Measurements from ENCODE around the gene B3GNT8. TPM values are rescaled to one million over a fixed set of nuclear protein-coding genes. Genes with fewer than 3 reads are reported as not detected.

B3GNT8 gene
- total and polyA plus RNA-seq, 9 of the 15 experiments (the other 6 are each of a cell fraction or from before 2014, with no cell fraction given) = 0.11 to 2.9 (median 0.65) TPM; not detected in 2

DNA sequence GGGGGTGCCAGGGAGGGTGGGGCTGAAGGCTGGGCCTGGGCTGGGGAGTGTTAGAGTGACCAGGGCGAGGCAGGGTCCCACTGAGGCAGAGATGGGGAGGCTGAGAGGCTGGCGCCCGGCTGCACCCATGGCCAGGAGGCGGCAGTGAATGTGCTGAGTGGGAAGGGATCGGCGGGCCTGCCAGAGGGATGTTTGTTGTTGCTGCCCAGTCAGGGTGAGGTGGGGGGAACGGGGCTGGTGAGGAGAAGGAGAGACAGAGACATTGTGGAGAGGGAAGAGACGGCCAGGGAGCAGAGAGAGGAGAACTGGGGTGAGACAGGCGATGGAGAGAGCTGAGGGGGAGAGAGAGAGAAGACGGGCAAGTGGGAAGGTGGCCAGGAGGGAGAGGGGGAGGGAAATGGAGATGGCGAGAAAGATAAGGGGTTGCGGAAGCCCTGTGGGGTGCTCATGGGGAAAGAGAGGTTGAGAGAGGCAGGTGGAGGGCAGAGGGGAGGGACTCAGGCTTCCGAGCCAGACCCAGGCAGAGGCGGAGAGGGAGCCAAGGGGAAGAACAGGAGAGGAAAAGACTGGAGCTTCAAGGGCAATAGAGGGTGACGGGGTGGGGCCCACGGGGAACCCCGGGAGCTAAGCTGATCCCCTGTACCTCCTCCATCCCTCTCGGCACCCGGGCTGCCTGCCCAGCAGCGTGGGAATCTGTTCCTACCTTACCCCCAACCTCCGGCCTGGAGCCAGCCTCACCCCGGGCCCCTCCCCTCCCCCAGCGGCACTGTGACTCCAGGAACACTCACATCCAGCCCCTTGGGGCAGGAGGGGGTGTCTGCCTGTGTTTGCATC, 690 bp upstream of the B3GNT8 start (continued):
- TF ChIP-seq HDAC2 (IDR thresholded peaks at IDR 0.05) = peak; percentile 69; the same call in 1 of the 2 replicates
- TF ChIP-seq, protein P1, sequence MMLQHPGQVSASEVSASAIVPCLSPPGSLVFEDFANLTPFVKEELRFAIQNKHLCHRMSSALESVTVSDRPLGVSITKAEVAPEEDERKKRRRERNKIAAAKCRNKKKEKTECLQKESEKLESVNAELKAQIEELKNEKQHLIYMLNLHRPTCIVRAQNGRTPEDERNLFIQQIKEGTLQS (IDR thresholded peaks at IDR 0.05) = no peak
- TF ChIP-seq, protein P1 (CRISPR knock-in tag; conservative IDR thresholded peaks at IDR 0.05) = no peak
- no peak for TF ChIP-seq PURB (CRISPR knock-in tag; IDR thresholded peaks at IDR 0.05; ENCODE audit: low read depth)
- no peak for TF ChIP-seq ZNF384 (IDR thresholded peaks at IDR 0.05; ENCODE audit: low read depth, low read length)
- peak; percentile 58; the same call in 1 of the 2 replicates for TF ChIP-seq CXXC5 (CRISPR knock-in tag; IDR thresholded peaks at IDR 0.05)
- no peak for TF ChIP-seq HNRNPK (IDR thresholded peaks at IDR 0.05; ENCODE audit: low read depth, low read length, poor library complexity, severe bottlenecking)
- TF ChIP-seq, protein P2, sequence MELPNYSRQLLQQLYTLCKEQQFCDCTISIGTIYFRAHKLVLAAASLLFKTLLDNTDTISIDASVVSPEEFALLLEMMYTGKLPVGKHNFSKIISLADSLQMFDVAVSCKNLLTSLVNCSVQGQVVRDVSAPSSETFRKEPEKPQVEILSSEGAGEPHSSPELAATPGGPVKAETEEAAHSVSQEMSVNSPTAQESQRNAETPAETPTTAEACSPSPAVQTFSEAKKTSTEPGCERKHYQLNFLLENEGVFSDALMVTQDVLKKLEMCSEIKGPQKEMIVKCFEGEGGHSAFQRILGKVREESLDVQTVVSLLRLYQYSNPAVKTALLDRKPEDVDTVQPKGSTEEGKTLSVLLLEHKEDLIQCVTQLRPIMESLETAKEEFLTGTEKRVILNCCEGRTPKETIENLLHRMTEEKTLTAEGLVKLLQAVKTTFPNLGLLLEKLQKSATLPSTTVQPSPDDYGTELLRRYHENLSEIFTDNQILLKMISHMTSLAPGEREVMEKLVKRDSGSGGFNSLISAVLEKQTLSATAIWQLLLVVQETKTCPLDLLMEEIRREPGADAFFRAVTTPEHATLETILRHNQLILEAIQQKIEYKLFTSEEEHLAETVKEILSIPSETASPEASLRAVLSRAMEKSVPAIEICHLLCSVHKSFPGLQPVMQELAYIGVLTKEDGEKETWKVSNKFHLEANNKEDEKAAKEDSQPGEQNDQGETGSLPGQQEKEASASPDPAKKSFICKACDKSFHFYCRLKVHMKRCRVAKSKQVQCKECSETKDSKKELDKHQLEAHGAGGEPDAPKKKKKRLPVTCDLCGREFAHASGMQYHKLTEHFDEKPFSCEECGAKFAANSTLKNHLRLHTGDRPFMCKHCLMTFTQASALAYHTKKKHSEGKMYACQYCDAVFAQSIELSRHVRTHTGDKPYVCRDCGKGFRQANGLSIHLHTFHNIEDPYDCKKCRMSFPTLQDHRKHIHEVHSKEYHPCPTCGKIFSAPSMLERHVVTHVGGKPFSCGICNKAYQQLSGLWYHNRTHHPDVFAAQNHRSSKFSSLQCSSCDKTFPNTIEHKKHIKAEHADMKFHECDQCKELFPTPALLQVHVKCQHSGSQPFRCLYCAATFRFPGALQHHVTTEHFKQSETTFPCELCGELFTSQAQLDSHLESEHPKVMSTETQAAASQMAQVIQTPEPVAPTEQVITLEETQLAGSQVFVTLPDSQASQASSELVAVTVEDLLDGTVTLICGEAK (IDR thresholded peaks at IDR 0.05) = peak; percentile 37; the same call in 1 of the 2 replicates
- TF ChIP-seq, protein P2 (CRISPR knock-in tag; IDR thresholded peaks at IDR 0.05) = no peak
- TF ChIP-seq YBX1 (IDR thresholded peaks at IDR 0.05) = no peak
- no peak for TF ChIP-seq DIDO1 (tag; IDR thresholded peaks at IDR 0.05; ENCODE audit: low read depth)
- TF ChIP-seq PPARD (CRISPR knock-in tag; IDR thresholded peaks at IDR 0.05) = no peak
- TF ChIP-seq, protein P3, sequence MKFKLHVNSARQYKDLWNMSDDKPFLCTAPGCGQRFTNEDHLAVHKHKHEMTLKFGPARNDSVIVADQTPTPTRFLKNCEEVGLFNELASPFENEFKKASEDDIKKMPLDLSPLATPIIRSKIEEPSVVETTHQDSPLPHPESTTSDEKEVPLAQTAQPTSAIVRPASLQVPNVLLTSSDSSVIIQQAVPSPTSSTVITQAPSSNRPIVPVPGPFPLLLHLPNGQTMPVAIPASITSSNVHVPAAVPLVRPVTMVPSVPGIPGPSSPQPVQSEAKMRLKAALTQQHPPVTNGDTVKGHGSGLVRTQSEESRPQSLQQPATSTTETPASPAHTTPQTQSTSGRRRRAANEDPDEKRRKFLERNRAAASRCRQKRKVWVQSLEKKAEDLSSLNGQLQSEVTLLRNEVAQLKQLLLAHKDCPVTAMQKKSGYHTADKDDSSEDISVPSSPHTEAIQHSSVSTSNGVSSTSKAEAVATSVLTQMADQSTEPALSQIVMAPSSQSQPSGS (CRISPR knock-in tag; IDR thresholded peaks at IDR 0.05) = no peak
- TF ChIP-seq CBX8 (IDR thresholded peaks at IDR 0.05; ENCODE audit: borderline replicate concordance, extremely low read depth, low read depth, low read length, poor library complexity, severe bottlenecking) = no peak
- TF ChIP-seq ZBTB1 (CRISPR knock-in tag; IDR thresholded peaks at IDR 0.05; ENCODE audit: borderline replicate concordance, low read depth) = no peak
- TF ChIP-seq EP300 (IDR thresholded peaks at IDR 0.05; ENCODE audit: low read length) = no peak
- TF ChIP-seq KLF16 (IDR thresholded peaks at IDR 0.05) = no peak

Data from K562 (cell line).